Caco-2 (cell line): Measurements from ENCODE around the gene NAA38. TPM values are rescaled to one million over a fixed set of nuclear protein-coding genes. Genes with fewer than 3 reads are reported as not detected.

ENCODE experiments used
- BruUV-seq: library from RNA; stranded (reverse); fragments of 400-500 nt; replicated peaks from 2 replicates; lab custom pipeline; 2021; lab: Mats Ljungman, UMichigan
- CTCF ChIA-PET: fragments of 300-600 bp; sonication (Branson Sonifier 250); formaldehyde crosslinking; loops from one replicate; lab custom pipeline; 2022; ENCODE audit warnings: antibody characterized with exemption; lab: Charles Lee
- POLR2A ChIA-PET: fragments of 300-600 bp; sonication (Branson Sonifier 250); formaldehyde crosslinking; loops from one replicate; lab custom pipeline; 2022; ENCODE audit warnings: antibody characterized with exemption; lab: Charles Lee
- DNase-seq, 2 experiments: peaks; one replicate each; pipeline versions ENCODE4 v3.0.0 to v3.0.0-alpha.2; 2020 to 2022
- H3K27me3 ChIP-seq: replicated peaks from 2 replicates; pipeline ENCODE4 v1.6.0; 2011; ENCODE audit warnings: low read length; ENCODE audit not compliant: control insufficient read depth, insufficient read depth
- H3K36me3 ChIP-seq: 2 replicates; pipeline ENCODE4 v1.5.1; 2011; ENCODE audit warnings: low read length; ENCODE audit not compliant: control insufficient read depth, insufficient read depth
- H3K4me1 ChIP-seq: fragments of 250-450 bp; sonication (Bioruptor Pico); 2 replicates; pipeline ENCODE4 v1.5.1; 2020; ENCODE audit warnings: mild to moderate bottlenecking
- H3K4me3 ChIP-seq: 2 replicates; pipeline ENCODE4 v1.5.1; 2011; ENCODE audit warnings: low read depth, mild to moderate bottlenecking, control low read depth, low read length
- H3K9me3 ChIP-seq: fragments of 250-450 bp; sonication (Bioruptor Pico); 2 replicates; pipeline ENCODE4 v1.5.1; 2020; ENCODE audit warnings: mild to moderate bottlenecking, moderate library complexity
- H3K27ac Mint-ChIP-seq: one replicate; pipeline ENCODE4 v1.8.0; 2022; ENCODE audit warnings: mixed read lengths; ENCODE audit not compliant: unreplicated experiment
- H3K27me3 Mint-ChIP-seq: one replicate; pipeline ENCODE4 v1.8.0; 2022; ENCODE audit warnings: mixed read lengths; ENCODE audit not compliant: insufficient read depth, unreplicated experiment
- H3K36me3 Mint-ChIP-seq: one replicate; pipeline ENCODE4 v1.8.0; 2022; ENCODE audit warnings: mild to moderate bottlenecking, mixed read lengths; ENCODE audit not compliant: insufficient read depth, unreplicated experiment
- H3K4me1 Mint-ChIP-seq: one replicate; pipeline ENCODE4 v1.8.0; 2022; ENCODE audit warnings: low read depth, mixed read lengths; ENCODE audit not compliant: unreplicated experiment
- H3K4me3 Mint-ChIP-seq: one replicate; pipeline ENCODE4 v1.8.0; 2022; ENCODE audit warnings: mild to moderate bottlenecking, moderate library complexity, mixed read lengths; ENCODE audit not compliant: unreplicated experiment
- H3K9me3 Mint-ChIP-seq: one replicate; pipeline ENCODE4 v1.8.0; 2022; ENCODE audit warnings: mixed read lengths; ENCODE audit not compliant: unreplicated experiment
- intact Hi-C: fragments of 100-400 bp; cut with micrococcal nuclease; formaldehyde crosslinking; loops from one replicate; pipeline ENCODE4 v1.10.0; 2022; ENCODE audit not compliant: unreplicated experiment
- total RNA-seq: library from RNA; stranded (reverse); gene quantifications from 2 replicates; pipeline ENCODE4 v1.2.3, GENCODE V29; 2022
- TF ChIP-seq, protein P1 (sequence below), 2 experiments: fragments of 200-600 bp in 1 of 2; IDR thresholded peaks; 1 replicate in 1 of 2; 2 replicates in 1 of 2; pipeline versions ENCODE4 v1.5.1 to v1.8.0; 2011 to 2022; ENCODE audit warnings: antibody characterized with exemption in 1 of 2, control low read depth in 1 of 2, inconsistent platforms in 1 of 2, low read depth in 1 of 2, low read length in 1 of 2, mild to moderate bottlenecking in 1 of 2, moderate library complexity in 1 of 2; ENCODE audit not compliant: insufficient read depth in 1 of 2, severe bottlenecking in 1 of 2, unreplicated experiment in 1 of 2

The NAA38 gene
- total RNA-seq, 1 experiment from 2014 or later, result 27.4 TPM

DNA sequence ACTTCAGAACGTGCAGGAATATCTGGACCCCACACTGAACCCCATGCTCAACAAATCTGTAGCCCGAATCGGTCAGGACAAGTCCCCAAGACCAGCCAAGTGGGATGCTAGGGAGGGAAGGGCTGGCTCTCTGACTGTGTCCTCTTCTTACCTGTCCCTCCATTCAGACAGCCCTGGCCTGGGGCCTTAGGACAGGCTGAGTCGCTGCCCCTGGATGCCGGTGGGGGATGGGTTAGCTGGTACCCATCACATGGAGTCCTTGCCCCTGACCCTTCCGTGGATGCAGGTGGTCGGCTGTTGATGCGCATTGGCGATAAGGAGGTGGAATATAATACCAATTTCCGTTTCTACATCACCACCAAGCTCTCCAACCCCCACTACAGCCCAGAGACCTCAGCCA is 39.3 kb downstream of the NAA38 start:
- DNase-seq, result no peak
- H3K27ac Mint-ChIP-seq, result no peak overlapping the region
- H3K9me3 ChIP-seq, result no peaks in the 10 kb centered on the region
- TF ChIP-seq, protein P1, sequence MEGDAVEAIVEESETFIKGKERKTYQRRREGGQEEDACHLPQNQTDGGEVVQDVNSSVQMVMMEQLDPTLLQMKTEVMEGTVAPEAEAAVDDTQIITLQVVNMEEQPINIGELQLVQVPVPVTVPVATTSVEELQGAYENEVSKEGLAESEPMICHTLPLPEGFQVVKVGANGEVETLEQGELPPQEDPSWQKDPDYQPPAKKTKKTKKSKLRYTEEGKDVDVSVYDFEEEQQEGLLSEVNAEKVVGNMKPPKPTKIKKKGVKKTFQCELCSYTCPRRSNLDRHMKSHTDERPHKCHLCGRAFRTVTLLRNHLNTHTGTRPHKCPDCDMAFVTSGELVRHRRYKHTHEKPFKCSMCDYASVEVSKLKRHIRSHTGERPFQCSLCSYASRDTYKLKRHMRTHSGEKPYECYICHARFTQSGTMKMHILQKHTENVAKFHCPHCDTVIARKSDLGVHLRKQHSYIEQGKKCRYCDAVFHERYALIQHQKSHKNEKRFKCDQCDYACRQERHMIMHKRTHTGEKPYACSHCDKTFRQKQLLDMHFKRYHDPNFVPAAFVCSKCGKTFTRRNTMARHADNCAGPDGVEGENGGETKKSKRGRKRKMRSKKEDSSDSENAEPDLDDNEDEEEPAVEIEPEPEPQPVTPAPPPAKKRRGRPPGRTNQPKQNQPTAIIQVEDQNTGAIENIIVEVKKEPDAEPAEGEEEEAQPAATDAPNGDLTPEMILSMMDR (IDR thresholded peaks at IDR 0.05; ENCODE audit: insufficient read depth in 1 of 2, low read depth in 1 of 2, low read length in 1 of 2, severe bottlenecking in 1 of 2, unreplicated experiment in 1 of 2), result no peak
- H3K27me3 Mint-ChIP-seq, result no peaks in the 10 kb centered on the region
- peaks cover 15% of the 10 kb centered on the region for H3K4me1 ChIP-seq
- H3K4me3 ChIP-seq, result no peak overlapping the region
- ChIA-PET CTCF (no interaction called here), POLR2A (no interaction called here)
- H3K36me3 ChIP-seq, result no peaks in the 10 kb centered on the region
- no TSS peak for BruUV-seq
- intact Hi-C loops, result no loop called here
- H3K9me3 Mint-ChIP-seq, result no peaks in the 10 kb centered on the region
- peaks cover 16% of the 10 kb centered on the region for H3K4me1 Mint-ChIP-seq
- no peak overlapping the region for H3K4me3 Mint-ChIP-seq
- no peaks in the 10 kb centered on the region for H3K36me3 Mint-ChIP-seq
- H3K27me3 ChIP-seq, result no peaks in the 10 kb centered on the region

DNA sequence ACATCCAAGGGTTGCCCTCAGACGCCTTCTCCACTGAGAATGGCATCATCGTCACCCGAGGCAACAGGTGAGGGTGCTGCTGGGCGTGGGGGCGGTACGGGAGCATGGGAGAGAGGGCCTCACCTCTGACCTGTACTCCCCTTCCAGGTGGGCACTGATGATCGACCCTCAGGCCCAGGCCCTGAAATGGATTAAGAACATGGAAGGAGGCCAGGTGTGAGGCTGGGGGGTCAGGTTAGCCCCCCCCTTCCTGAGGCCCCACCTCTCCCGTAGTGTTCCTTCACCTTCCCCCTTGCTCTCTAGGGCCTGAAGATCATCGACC is 39.8 kb downstream of the NAA38 start:
- H3K27ac Mint-ChIP-seq, result no peak overlapping the region
- intact Hi-C loops, result loop anchor here (1.0 kb wide), 1 partner anchor 70 kb away; no protein-coding TSS in a partner anchor
- H3K4me1 ChIP-seq, result peaks cover 15% of the 10 kb centered on the region
- ChIA-PET CTCF (interaction anchor here (1.4 kb wide), 1 partner anchor 39 kb away, joined by 8 read pairs; the partner anchor contains the start of gene NAA38), POLR2A (no interaction called here)
- BruUV-seq, result no TSS peak
- H3K9me3 Mint-ChIP-seq, result no peaks in the 10 kb centered on the region
- no peaks in the 10 kb centered on the region for H3K27me3 Mint-ChIP-seq
- no peaks in the 10 kb centered on the region for H3K36me3 Mint-ChIP-seq
- H3K4me3 ChIP-seq, result no peak overlapping the region
- H3K36me3 ChIP-seq, result no peaks in the 10 kb centered on the region
- peaks cover 16% of the 10 kb centered on the region for H3K4me1 Mint-ChIP-seq
- H3K4me3 Mint-ChIP-seq, result no peak overlapping the region
- TF ChIP-seq, protein P1 (IDR thresholded peaks at IDR 0.05; ENCODE audit: insufficient read depth in 1 of 2, low read depth in 1 of 2, low read length in 1 of 2, severe bottlenecking in 1 of 2, unreplicated experiment in 1 of 2), result no peak
- no peaks in the 10 kb centered on the region for H3K27me3 ChIP-seq
- H3K9me3 ChIP-seq, result no peaks in the 10 kb centered on the region
- no peak for DNase-seq

DNA sequence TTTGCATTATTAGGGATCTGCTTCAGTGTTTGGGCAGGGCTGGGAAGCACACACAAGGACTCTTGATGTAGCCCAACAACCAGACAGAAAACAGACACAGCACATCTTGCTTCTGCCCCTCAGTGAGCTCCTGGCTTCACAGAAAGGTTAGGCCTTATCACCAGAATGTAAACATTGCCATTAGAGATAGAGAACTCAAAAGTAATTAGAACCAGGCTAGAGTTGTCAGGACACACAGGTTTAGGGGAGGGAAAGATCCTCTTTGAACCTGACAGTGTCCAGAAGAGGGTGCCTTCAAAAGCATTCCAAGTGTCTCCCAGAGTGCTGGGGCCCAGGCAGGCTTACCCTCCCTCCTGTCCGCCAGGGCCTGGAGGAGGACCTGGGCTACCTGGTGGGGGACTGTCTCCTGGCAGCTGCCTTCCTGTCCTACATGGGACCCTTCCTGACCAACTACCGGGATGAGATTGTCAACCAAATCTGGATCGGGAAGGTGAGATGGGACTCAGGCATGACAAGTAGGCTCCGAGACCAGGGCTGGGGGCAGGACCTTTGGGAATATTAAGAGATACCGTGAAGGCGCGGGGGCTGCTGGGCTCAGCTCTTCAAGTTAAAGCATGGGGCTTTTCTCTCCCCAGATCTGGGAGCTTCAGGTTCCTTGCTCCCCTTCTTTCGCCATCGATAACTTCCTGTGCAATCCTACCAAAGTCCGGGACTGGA is 40.3 kb downstream of the NAA38 start:
- Histone ChIP-seq H3K4me1 (peaks cover 15% of the 10 kb centered on the region), H3K27me3 (no peaks in the 10 kb centered on the region), H3K4me3 (no peak overlapping the region), H3K9me3 (no peaks in the 10 kb centered on the region), H3K36me3 (no peaks in the 10 kb centered on the region)
- CTCF ChIA-PET, result interaction anchor here (0.5 to 1.4 kb wide), 6 partner anchors 9 to 100 kb away, joined by 3 to 8 read pairs (median 6); partner anchors contain the start of gene NAA38
- TF ChIP-seq, protein P1 (IDR thresholded peaks at IDR 0.05; ENCODE audit: insufficient read depth in 1 of 2, low read depth in 1 of 2, low read length in 1 of 2, severe bottlenecking in 1 of 2, unreplicated experiment in 1 of 2), result no peak
- no peaks in the 10 kb centered on the region for H3K36me3 Mint-ChIP-seq
- H3K4me1 Mint-ChIP-seq, result peaks cover 16% of the 10 kb centered on the region
- H3K27me3 Mint-ChIP-seq, result no peaks in the 10 kb centered on the region
- intact Hi-C loops, result loop anchor here (1.0 kb wide), 1 partner anchor 70 kb away; no protein-coding TSS in a partner anchor
- no TSS peak for BruUV-seq
- DNase-seq, result peak; percentile 50 to 51
- H3K27ac Mint-ChIP-seq, result no peak overlapping the region
- no peak overlapping the region for H3K4me3 Mint-ChIP-seq
- no peaks in the 10 kb centered on the region for H3K9me3 Mint-ChIP-seq
- POLR2A ChIA-PET, result no interaction called here
